Mesenteric fat pad (tissue), 1 donor: ENCODE data around the gene LELP1. TPM values are rescaled to one million over a fixed set of nuclear protein-coding genes. Genes with fewer than 3 reads are reported as not detected.
"Not testable (repeated sequence)": the region's sequence is repeated elsewhere in the genome, so short reads cannot be mapped to it uniquely, and the experiment has no call there.

Experiments
- DNase-seq: peaks from one replicate; pipeline ENCODE4 v3.0.0-alpha.2; 2020; ENCODE audit warnings: low spot score
- long read RNA-seq: library from polyadenylated mRNA; unstranded; transcript quantifications from one replicate; pipeline ENCODE4 v2.0.0, GENCODE V29; 2020
- total RNA-seq: library from RNA; stranded (reverse); fragmentation: NEBNext Ultra II Directional; extraction: Animal tissue kit (Norgen Biotek cat#: 25700); gene quantifications from one replicate; pipeline ENCODE4 v1.2.1, GENCODE V29; 2021
- donor health status: DM: yes; HTN: yes; CAD: no.

The LELP1 gene
- not detected for total RNA-seq
- long read RNA-seq, result 0 reads

- no peak for DNase-seq
Measured at GRCh38 chr1:153203130-153203529, at the start of gene LELP1. LELP1 (plus strand) TSS chr1:153203430; CDS start chr1:153204708, 1,278 bp downstream.

- DNase-seq, result no peak
Measured at GRCh38 chr1:153155541-153155940, 47.7 kb upstream of the LELP1 start.

DNA sequence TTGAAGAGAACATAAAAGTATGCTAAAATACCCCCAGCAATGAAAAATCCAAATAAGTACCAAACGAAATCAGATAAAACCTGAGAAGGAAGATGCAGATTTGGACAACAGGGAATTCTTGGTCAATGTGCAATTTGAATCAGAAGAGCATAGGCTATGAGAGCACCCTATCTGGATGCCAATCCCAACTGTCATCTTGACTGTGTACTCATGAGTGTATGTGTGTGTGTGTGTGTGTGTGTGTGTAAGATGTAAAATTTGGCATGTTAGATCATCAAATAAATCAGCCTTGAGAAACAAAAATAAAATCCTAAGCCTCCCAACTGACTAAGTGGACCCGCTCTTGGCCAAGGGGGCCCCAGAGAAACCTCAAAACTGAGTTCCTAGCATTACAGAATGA lies 34.5 kb upstream of the LELP1 start:
- no peak for DNase-seq

- no peak for DNase-seq
Measured at GRCh38 chr1:153174624-153175023, 28.6 kb upstream of the LELP1 start.

- no peak for DNase-seq
Measured at GRCh38 chr1:153178922-153179321, 24.3 kb upstream of the LELP1 start.

- no peak for DNase-seq
Measured at GRCh38 chr1:153180556-153180955, 22.7 kb upstream of the LELP1 start.

DNA sequence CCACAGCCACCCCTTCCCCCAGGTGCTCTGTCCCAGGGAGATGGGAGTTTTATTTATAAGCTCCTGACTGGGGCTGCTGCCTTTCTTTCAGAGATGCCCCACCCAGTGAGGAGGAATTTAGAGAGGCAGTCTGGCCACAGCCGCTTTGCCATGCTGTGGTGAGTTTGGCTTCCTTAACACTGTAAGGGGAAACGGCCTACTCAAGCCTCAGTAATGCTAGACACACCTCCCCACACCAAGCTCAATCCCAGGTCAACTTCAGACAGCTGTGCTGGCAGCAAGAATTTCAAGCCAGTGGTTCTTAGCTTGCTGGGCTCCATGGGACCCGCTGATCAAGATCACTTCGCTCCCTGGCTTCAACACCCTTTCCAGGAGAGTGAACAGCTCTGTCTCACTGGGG lies 14.9 kb upstream of the LELP1 start:
- DNase-seq, result not testable (repeated sequence)

DNA sequence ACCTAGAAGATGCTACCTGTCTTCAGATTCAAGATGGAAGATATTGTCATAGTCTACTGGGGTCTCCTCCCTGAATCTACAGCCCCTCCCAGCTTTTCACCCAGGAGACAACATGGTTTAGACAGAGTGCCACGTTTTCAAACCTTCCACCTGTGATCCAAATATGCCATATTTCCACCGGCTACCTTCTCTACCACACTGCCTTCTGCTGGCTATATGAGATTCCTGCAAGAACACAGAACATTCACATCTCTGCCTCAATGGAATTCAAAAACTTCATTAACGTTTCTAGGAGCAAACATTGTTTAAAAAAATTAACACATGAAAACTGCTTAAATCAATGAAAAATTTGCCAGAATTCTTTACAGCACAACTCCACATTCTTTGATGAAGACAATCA lies 12.9 kb upstream of the LELP1 start:
- DNase-seq, result no peak

GRCh38 chr1:153192697-153193096 lies 10.5 kb upstream of the LELP1 start:
- DNase-seq, result no peak

DNA sequence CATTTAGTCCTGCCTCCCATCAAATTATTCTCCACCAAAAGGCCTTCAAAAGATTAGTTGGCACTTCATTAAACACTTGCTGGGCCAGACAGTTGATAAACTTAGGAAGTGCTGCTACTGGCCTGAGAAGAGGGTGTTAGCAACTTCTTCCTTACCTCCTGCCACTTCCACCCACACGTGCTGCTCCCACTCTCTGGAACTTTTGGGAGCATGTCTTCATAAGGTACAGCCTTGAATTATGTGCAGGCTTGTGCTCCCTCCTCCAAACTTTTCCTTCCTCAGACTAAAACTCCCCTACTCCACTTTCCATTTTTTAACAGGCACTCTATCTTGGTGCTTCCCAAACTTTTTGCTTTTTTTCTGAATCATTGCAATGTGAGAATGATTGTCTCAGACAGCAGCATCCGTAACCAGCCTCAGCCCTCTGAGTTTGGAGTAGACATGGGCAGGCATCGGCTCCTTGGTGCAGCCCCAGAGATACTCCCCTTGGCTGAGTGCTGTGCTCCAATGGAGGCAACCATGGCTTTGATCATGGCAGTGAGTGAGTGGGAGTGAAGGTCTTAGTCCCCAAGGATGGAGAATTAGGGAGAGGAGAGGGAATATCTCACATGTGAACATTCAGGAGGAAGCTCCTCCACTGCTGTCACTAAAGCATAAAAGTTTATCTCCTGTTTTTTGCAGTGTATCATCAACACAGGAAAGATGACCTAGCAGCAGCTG lies 8.7 kb upstream of the LELP1 start:
- no peak for DNase-seq

DNA sequence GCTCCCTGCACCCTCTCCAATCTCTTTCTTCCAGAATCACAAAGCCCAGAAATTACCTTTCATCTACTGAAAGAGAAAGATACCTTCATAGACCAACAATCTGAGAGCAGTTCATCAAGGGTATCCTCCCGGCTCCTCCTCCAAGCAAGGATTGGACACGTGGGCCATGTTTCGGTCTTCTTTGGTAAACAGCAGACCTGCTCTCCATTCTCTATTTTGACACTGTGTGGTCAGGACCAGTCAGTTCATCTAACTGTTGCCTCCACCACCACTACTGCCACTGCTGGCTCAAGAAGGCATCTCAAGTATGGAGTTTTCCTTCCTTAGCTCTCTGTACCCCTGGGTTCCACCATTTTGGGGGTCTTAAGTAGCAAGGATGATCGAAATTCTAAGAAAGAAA lies 8.0 kb upstream of the LELP1 start:
- no peak for DNase-seq

- no peak for DNase-seq
Measured at GRCh38 chr1:153202006-153202405, 1.2 kb upstream of the LELP1 start.

DNA sequence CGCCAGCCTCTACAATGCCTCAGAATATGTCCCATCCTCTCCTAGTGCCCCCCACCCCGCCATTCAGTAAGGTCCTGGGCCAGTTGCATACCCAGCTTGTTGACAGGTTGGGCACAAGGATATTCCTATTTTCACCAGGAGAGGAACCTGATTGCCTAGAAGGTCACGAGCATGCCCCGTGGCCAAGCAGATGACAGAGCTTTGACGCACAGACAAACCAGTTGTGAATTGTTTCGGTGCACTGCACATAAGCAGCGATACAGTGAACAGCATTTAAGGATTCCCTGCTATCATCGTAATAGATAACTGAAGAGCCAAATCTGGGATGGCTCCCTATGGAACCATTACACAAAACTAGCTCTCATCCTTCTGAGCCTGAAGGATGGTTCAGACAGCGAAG lies 3.4 kb downstream of the LELP1 start:
- no peak for DNase-seq

GRCh38 chr1:153210206-153210605 lies 7.0 kb downstream of the LELP1 start:
- DNase-seq, result no peak

- no peak for DNase-seq
Measured at GRCh38 chr1:153212201-153212600, 9.0 kb downstream of the LELP1 start.

GRCh38 chr1:153213519-153213918 lies 10.3 kb downstream of the LELP1 start:
- DNase-seq, result no peak

DNA sequence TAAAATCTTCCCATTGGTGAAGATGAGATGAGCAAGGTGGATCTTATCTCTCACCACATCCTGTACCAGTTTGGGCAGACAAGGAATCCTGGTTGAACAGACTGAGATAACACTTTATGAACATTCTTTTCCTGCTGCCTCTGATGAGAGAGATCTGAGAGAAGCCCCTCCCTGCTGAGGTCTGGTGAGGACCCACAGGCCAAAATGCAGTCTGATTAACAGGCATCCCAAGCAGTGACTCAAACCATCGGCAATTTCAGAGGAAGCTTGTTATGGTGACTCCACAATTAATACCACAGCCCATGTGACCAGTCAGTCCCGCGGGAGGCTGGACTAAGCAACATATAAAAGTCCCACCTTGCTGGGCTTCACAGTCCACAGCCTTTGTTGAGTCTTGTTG lies 14.0 kb downstream of the LELP1 start, which contains the start of gene PRR9:
Gene PRR9, plus strand, starts transcription at position 373 of the 400 bp plus-strand sequence. CDS start 561 bp downstream, outside the sequence.
- no peak for DNase-seq

DNA sequence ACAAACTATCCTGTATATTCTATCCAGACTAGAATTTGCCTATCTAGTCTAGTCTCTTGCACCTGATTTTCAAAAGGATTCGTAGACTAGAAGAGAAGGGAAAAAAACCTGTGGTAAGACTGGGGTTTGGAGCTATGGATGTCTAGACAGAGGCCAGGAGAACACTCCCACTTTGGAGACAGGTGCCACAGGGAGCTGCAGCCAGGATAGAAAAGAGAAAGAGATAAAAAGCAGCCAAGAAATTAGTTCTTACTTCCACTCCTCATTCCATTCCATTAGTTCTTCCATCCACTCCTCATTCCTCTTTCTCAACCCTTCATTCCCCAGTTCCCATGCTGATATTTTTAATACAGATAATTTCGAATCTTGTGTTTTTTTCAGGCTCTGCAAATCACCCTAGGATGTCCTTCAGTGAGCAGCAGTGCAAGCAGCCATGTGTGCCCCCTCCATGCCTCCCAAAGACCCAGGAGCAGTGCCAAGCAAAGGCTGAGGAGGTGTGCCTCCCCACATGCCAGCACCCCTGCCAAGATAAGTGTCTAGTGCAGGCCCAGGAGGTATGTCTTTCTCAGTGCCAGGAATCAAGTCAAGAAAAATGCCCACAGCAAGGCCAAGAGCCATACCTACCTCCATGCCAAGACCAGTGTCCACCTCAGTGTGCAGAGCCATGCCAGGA lies 14.7 kb downstream of the LELP1 start:
- no peak for DNase-seq

- no peak for DNase-seq
Measured at GRCh38 chr1:153220606-153221303, 17.5 kb downstream of the LELP1 start.

- not testable (repeated sequence) for DNase-seq
Measured at GRCh38 chr1:153223040-153223891, 20.0 kb downstream of the LELP1 start.

DNA sequence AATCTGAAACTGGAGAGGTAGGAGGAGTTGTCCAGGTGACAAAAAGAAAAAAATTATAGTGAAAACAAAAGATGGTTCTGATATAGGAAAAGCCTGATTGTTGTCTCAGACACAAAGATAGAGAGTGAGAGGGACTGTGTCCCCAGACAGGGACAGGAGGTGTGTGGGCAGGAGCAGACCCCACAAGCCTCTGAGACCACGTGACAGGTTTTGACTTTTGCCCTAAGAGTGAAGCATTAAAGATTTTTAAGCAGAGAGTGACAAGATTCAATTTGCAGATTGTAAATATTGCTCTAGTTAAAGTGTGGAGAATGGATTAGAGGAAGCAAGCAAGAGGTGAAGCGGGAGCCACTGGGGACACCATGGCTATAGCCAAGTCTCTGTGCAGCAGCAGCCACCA lies 24.6 kb downstream of the LELP1 start:
- DNase-seq, result no peak
